GM12878 (cell line): ENCODE measurements around the gene ATP8B1. TPM values are rescaled to one million over a fixed set of nuclear protein-coding genes. Genes with fewer than 3 reads are reported as not detected.

ENCODE experiments used
- ATAC-seq: fragments of 200-7000 bp; cut with Tn5 transposase; 3 replicates; pipeline ENCODE4 v1.9.1; 2020; ENCODE audit warnings: mild to moderate bottlenecking, moderate library complexity
- BruUV-seq: library from RNA; stranded (reverse); fragments of 400-500 nt; replicated peaks from 2 replicates; lab custom pipeline; 2021; lab: Mats Ljungman, UMichigan
- CTCF ChIA-PET: fragments of 300-600 bp; sonication (Branson Sonifier 250); formaldehyde crosslinking; extraction: SDS; loops from one replicate; lab custom pipeline; 2021; ENCODE audit warnings: inconsistent platforms; lab: Yijun Ruan, JAX
- POLR2A ChIA-PET: fragments of 350-600 bp; formaldehyde crosslinking; extraction: SDS; loops from one replicate; lab custom pipeline; 2021; ENCODE audit warnings: inconsistent platforms; lab: Charles Lee
- RAD21 ChIA-PET: fragments of 300-600 bp; sonication (Branson Sonifier 250); formaldehyde crosslinking; loops from one replicate; lab custom pipeline; 2023; ENCODE audit warnings: antibody characterized with exemption; ENCODE audit not compliant: unreplicated experiment; lab: Charles Lee
- SMC1A ChIA-PET: fragments of 300-600 bp; sonication (Branson Sonifier 250); formaldehyde crosslinking; loops from one replicate; lab custom pipeline; 2023; ENCODE audit not compliant: unreplicated experiment, uncharacterized antibody; lab: Charles Lee
- DNase-seq: peaks from one replicate; pipeline ENCODE4 v3.0.0-alpha.2; 2011; ENCODE audit warnings: low read depth, low spot score
- FAIRE-seq: peaks from 3 replicates; lab custom pipeline; 2011; peaks lifted over from hg19 to GRCh38; lab: Jason Lieb, UNC
- H2AFZ ChIP-seq: 2 replicates; pipeline ENCODE4 v1.6.0; 2011; ENCODE audit warnings: low read depth, low read length, control low read depth; ENCODE audit not compliant: control insufficient read depth
- H3K27ac ChIP-seq: 2 replicates; pipeline ENCODE4 v1.5.1; 2011; ENCODE audit warnings: control low read depth; ENCODE audit not compliant: control insufficient read depth, insufficient read depth
- H3K27me3 ChIP-seq, 2 experiments: replicated peaks in 1 of 2; 2 replicates each; pipeline versions ENCODE4 v1.6.0 to v1.6.1; 2011; ENCODE audit warnings: low read length in 1 of 2; ENCODE audit not compliant: control insufficient read depth in 2 of 2, insufficient read depth in 2 of 2
- H3K36me3 ChIP-seq, 2 experiments: 2 replicates each; pipeline ENCODE4 v1.5.1; 2011; ENCODE audit warnings: low read length in 1 of 2; ENCODE audit not compliant: control insufficient read depth in 2 of 2, insufficient read depth in 2 of 2
- H3K4me1 ChIP-seq: 2 replicates; pipeline ENCODE4 v1.6.1; 2011; ENCODE audit warnings: mild to moderate bottlenecking, low read length, moderate library complexity, mixed read lengths; ENCODE audit not compliant: control insufficient read depth, insufficient read depth
- H3K4me2 ChIP-seq: 2 replicates; pipeline ENCODE4 v1.6.0; 2011; ENCODE audit warnings: control low read depth; ENCODE audit not compliant: control insufficient read depth, insufficient read depth
- H3K4me3 ChIP-seq: fragments of 200-600 bp; sonication (generic); 2 replicates; pipeline ENCODE4 v1.5.1; 2016
- H3K79me2 ChIP-seq: 2 replicates; pipeline ENCODE4 v1.6.0; 2011; ENCODE audit warnings: low read length; ENCODE audit not compliant: control insufficient read depth, insufficient read depth
- H3K9ac ChIP-seq: 2 replicates; pipeline ENCODE4 v1.8.0; 2011; ENCODE audit warnings: low read length, control low read depth, mixed read lengths; ENCODE audit not compliant: control insufficient read depth, insufficient read depth
- H3K9me3 ChIP-seq: replicated peaks from 3 replicates; pipeline ENCODE4 v1.5.1; 2011; ENCODE audit warnings: mild to moderate bottlenecking, low read length; ENCODE audit not compliant: control insufficient read depth, insufficient read depth
- H4K20me1 ChIP-seq: 2 replicates; pipeline ENCODE4 v1.6.0; 2011; ENCODE audit not compliant: control insufficient read depth, insufficient read depth
- CBX5 ChIP-seq: sonication (generic); IDR thresholded peaks from 2 replicates; pipeline ENCODE4 v1.6.1; 2016; ENCODE audit warnings: low read depth, moderate library complexity, mild to moderate bottlenecking, inconsistent platforms
- GATAD2B ChIP-seq: fragments of 450-650 bp; conservative IDR thresholded peaks from 2 replicates; pipeline ENCODE4 v1.6.1; 2017; ENCODE audit warnings: low read depth, mild to moderate bottlenecking, moderate library complexity
- MEF2A ChIP-seq: IDR thresholded peaks from 2 replicates; pipeline ENCODE4 v1.6.1; 2011; ENCODE audit warnings: low read depth, mild to moderate bottlenecking, low read length, moderate library complexity; ENCODE audit not compliant: insufficient read depth
- NR2F1 ChIP-seq: fragments of 450-650 bp; conservative IDR thresholded peaks from 2 replicates; pipeline ENCODE4 v1.6.1; 2017; ENCODE audit warnings: mild to moderate bottlenecking
- SPI1 ChIP-seq: IDR thresholded peaks from 2 replicates; pipeline ENCODE4 v1.6.1; 2011; ENCODE audit warnings: low read depth, mild to moderate bottlenecking, low read length, moderate library complexity, borderline replicate concordance; ENCODE audit not compliant: insufficient read depth
- WGBS: methylation state at CpG from one replicate; pipeline ENCODE4 v1.1.6; 2016; ENCODE audit warnings: low lambda C conversion rate; ENCODE audit not compliant: insufficient replicate concordance, insufficient coverage; ENCODE audit errors: missing lambda C conversion rate; 5-methylcytosine and 5-hydroxymethylcytosine counted together
- in situ Hi-C: fragments of 300-500 bp; cut with MboI; formaldehyde crosslinking; loops from 9 replicates; pipeline ENCODE4 v1.14.3; 2018; ENCODE audit warnings: mixed read lengths
- intact Hi-C: fragments of 100-400 bp; cut with micrococcal nuclease; formaldehyde crosslinking; loops from one replicate; pipeline ENCODE4 v1.14.2; 2022; ENCODE audit not compliant: unreplicated experiment
- polyA plus RNA-seq, 11 experiments: library from polyadenylated mRNA; depleted of rRNA in 4 of 11; unstranded in 6 of 11; stranded (reverse) in 5 of 11; fragments of >200 nt; fragmentation: Nextera tagmentation in 4 of 11; fragmentation: Illumina TruSeq in 1 of 11; extraction: Ambion mirVana in 4 of 11; extraction: Trizol in 1 of 11; gene quantifications; 1 replicate in 1 of 11; 2 replicates in 10 of 11; pipeline versions ENCODE4 v1.2.1 to v1.2.3, GENCODE V29; 2011 to 2016; ENCODE audit warnings: inconsistent platforms in 2 of 11, missing spikeins in 2 of 11, low read depth in 1 of 11
- total RNA-seq, 4 experiments: library from RNA; depleted of rRNA in 3 of 4; stranded (reverse); fragments of >200 nt in 3 of 4; fragmentation: Illumina TruSeq in 1 of 4; extraction: Trizol in 1 of 4; gene quantifications; 2 replicates each; pipeline versions ENCODE4 v1.2.1 to v1.2.3, GENCODE V29; 2013 to 2021

Gene ATP8B1
- total and polyA plus RNA-seq, 10 of the 15 experiments (the other 5 are each of a cell fraction or from before 2014, with no cell fraction given): 0.03 to 0.37 (median 0.11) TPM

GRCh38 chr18:57753063-57753462 lies 50.1 kb downstream of the ATP8B1 start:
- POLR2A ChIA-PET: no interaction called here
- no peaks in the 10 kb centered on the region for H3K79me2 ChIP-seq
- in situ Hi-C loops: no loop called here
- DNase-seq: no peak
- no peak overlapping the region for H3K4me3 ChIP-seq
- H3K27me3 ChIP-seq: no peaks in the 10 kb centered on the region
- no peak overlapping the region for H3K9ac ChIP-seq
- no peak for FAIRE-seq
- intact Hi-C loops: loop anchor here (10.0 kb wide), 1 partner anchor 118 kb away; no protein-coding TSS in a partner anchor
- H3K27ac ChIP-seq: no peak overlapping the region
- H3K9me3 ChIP-seq: no peaks in the 10 kb centered on the region
- H3K4me2 ChIP-seq: no peak overlapping the region
- H3K4me1 ChIP-seq: peaks cover 9% of the 10 kb centered on the region
- ATAC-seq: no peak
- 0% methylated on average over 1 of the region's 1 CpG for WGBS
- SMC1A ChIA-PET: interaction anchor here (1.0 to 2.3 kb wide), 4 partner anchors 15 to 122 kb away, joined by 4 to 10 read pairs (median 5); no protein-coding TSS in a partner anchor
- CTCF ChIA-PET: interaction anchor here (0.6 kb wide), 1 partner anchor 206 kb away, joined by 3 read pairs; no protein-coding TSS in a partner anchor
- H3K36me3 ChIP-seq: no peaks in the 10 kb centered on the region
- H2AFZ ChIP-seq: no peak overlapping the region
- no peak for TF ChIP-seq NR2F1
- 0 out of 2 replicates have a peak, but pooled peaks have one; percentile 8 for TF ChIP-seq SPI1
- BruUV-seq: no TSS peak
- no peaks in the 10 kb centered on the region for H4K20me1 ChIP-seq
- RAD21 ChIA-PET: no interaction called here

- no peak for FAIRE-seq
These were observed 53.5 kb downstream of the ATP8B1 start for GRCh38 chr18:57749604-57749970.

More at GRCh38 chr18:57749604-57749970, 53.5 kb downstream of the ATP8B1 start:
- DNase-seq: no peak
- ChIA-PET CTCF (no interaction called here), POLR2A (interaction anchor here (0.6 kb wide), 1 partner anchor 127 kb away, joined by 4 read pairs; no protein-coding TSS in a partner anchor), RAD21 (interaction anchor here (1.2 kb wide), 1 partner anchor 89 kb away, joined by 5 read pairs; no protein-coding TSS in a partner anchor), SMC1A (interaction anchor here (0.7 kb wide), 1 partner anchor 35 kb away, joined by 3 read pairs; no protein-coding TSS in a partner anchor)
- intact Hi-C loops (no loop called here), in situ Hi-C loops (no loop called here)
- H2AFZ ChIP-seq: no peak overlapping the region
- no peaks in the 10 kb centered on the region for H3K27me3 ChIP-seq
- H3K27ac ChIP-seq: no peak overlapping the region
- no peak overlapping the region for H3K9ac ChIP-seq
- H3K79me2 ChIP-seq: no peaks in the 10 kb centered on the region
- peaks cover 9% of the 10 kb centered on the region for H3K4me1 ChIP-seq
- 81% methylated on average over 2 of the region's 2 CpGs for whole genome bisulfite sequencing
- no peak for TF ChIP-seq GATAD2B
- no peak for TF ChIP-seq MEF2A
- no peak for TF ChIP-seq CBX5
- no TSS peak for BruUV-seq
- H4K20me1 ChIP-seq: no peaks in the 10 kb centered on the region
- no peak overlapping the region for H3K4me3 ChIP-seq
- no peak for ATAC-seq
- H3K36me3 ChIP-seq: no peaks in the 10 kb centered on the region
- no peak overlapping the region for H3K4me2 ChIP-seq
- no peaks in the 10 kb centered on the region for H3K9me3 ChIP-seq
